HCT116 (cell line): ENCODE results near the gene LTB4R2.

Experiments
- CTCF ChIP-seq, 3 experiments: fragments of 200-600 bp in 1 of 3; sonication (generic) in 1 of 3; IDR thresholded peaks in 2 of 3; conservative IDR thresholded peaks in 1 of 3; 2 replicates each; pipeline ENCODE4 v1.5.1; 2012 to 2017; ENCODE audit warnings: low read depth in 2 of 3, low read length in 2 of 3, antibody characterized with exemption in 1 of 3, borderline replicate concordance in 1 of 3, control low read depth in 1 of 3, mild to moderate bottlenecking in 1 of 3, mixed read lengths in 1 of 3, mixed run types in 1 of 3, moderate library complexity in 1 of 3; ENCODE audit not compliant: insufficient read depth in 1 of 3
- EZH2 ChIP-seq: fragments of 200-600 bp; sonication (generic); IDR thresholded peaks from 2 replicates; pipeline ENCODE4 v1.6.1; 2017; ENCODE audit warnings: antibody characterized with exemption, mixed run types
- POLR2A ChIP-seq: IDR thresholded peaks from 2 replicates; pipeline ENCODE4 v1.7.0; 2011; ENCODE audit warnings: borderline replicate concordance; ENCODE audit not compliant: insufficient read depth, insufficient read length; ENCODE audit errors: extremely low read depth
- POLR2AphosphoS5 ChIP-seq: IDR thresholded peaks from 2 replicates; pipeline ENCODE4 v1.6.1; 2011; ENCODE audit warnings: mild to moderate bottlenecking, low read depth, low read length, moderate library complexity
- ZBTB33 ChIP-seq: IDR thresholded peaks from 2 replicates; pipeline ENCODE4 v1.6.1; 2011; ENCODE audit warnings: mild to moderate bottlenecking, low read length, moderate library complexity; ENCODE audit not compliant: insufficient replicate concordance; ENCODE audit errors: extremely low read depth
- TF ChIP-seq, protein P1 (sequence below): IDR thresholded peaks from 2 replicates; pipeline ENCODE4 v1.6.1; 2012
- TF ChIP-seq, protein P2 (sequence below): IDR thresholded peaks from 2 replicates; pipeline ENCODE4 v1.6.1; 2012

- TF ChIP-seq CTCF (IDR thresholded peaks at IDR 0.05 in 2 of 3, conservative IDR thresholded peaks at IDR 0.05 in 1 of 3; ENCODE audit: borderline replicate concordance in 1 of 3, insufficient read depth in 1 of 3, low read depth in 2 of 3, low read length in 2 of 3) = no peak
- TF ChIP-seq POLR2A = no peak
- TF ChIP-seq ZBTB33 = no peak
- TF ChIP-seq, protein P1, sequence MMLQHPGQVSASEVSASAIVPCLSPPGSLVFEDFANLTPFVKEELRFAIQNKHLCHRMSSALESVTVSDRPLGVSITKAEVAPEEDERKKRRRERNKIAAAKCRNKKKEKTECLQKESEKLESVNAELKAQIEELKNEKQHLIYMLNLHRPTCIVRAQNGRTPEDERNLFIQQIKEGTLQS = no peak
- no peak for TF ChIP-seq POLR2AphosphoS5
- TF ChIP-seq EZH2 = no peak
- TF ChIP-seq, protein P2, sequence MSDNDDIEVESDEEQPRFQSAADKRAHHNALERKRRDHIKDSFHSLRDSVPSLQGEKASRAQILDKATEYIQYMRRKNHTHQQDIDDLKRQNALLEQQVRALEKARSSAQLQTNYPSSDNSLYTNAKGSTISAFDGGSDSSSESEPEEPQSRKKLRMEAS = no peak
Observed at GRCh38 chr14:24313913-24314312, 4.0 kb downstream of the LTB4R2 start.
